Measurements from ENCODE around the gene DHX57.
A peak's percentile ranks its signal among the peaks of the same experiment; 100 is the strongest.

The DHX57 gene

GRCh38 chr2:38750011-38750890 is 125.5 kb downstream of the DHX57 start:
- DNase-seq: peak; percentile 77

GRCh38 chr2:38748943-38749804 is 126.6 kb downstream of the DHX57 start:
- no peak for DNase-seq

GRCh38 chr2:38748391-38748790 is 127.3 kb downstream of the DHX57 start:
- DNase-seq: no peak

- DNase-seq: no peak
Observed at GRCh38 chr2:38747819-38748218, 127.9 kb downstream of the DHX57 start.
